Left lung (tissue), 10 donors: ENCODE results near the gene JDP2. TPM values are rescaled to one million over a fixed set of nuclear protein-coding genes. Genes with fewer than 3 reads are reported as not detected.
A peak's percentile ranks its signal among the peaks of the same experiment; 100 is the strongest.

Experiments used
- ATAC-seq: fragments of 200-7000 bp; cut with Tn5 transposase; one replicate; pipeline ENCODE4 v1.9.1; 2020; ENCODE audit warnings: moderate library complexity
- DNase-seq, 4 donors: peaks; one replicate each; pipeline ENCODE4 v3.0.0-alpha.2; 2013 to 2020
- H3K27ac ChIP-seq, 2 donors: fragments of 200-600 bp; sonication (generic) in 1 of 2; one replicate each; pipeline versions ENCODE4 v1.5.0 to v1.8.0; 2020 to 2021
- H3K27me3 ChIP-seq, 2 donors: fragments of 200-600 bp; sonication (generic) in 1 of 2; one replicate each; pipeline versions ENCODE4 v1.5.0 to v1.8.0; 2020 to 2021
- H3K36me3 ChIP-seq, 2 donors: fragments of 200-600 bp; sonication (generic) in 1 of 2; one replicate each; pipeline versions ENCODE4 v1.5.0 to v1.8.0; 2020 to 2021
- H3K4me1 ChIP-seq, 2 donors: fragments of 200-600 bp; one replicate each; pipeline ENCODE4 v1.8.0; 2021
- H3K4me3 ChIP-seq, 2 donors: fragments of 200-600 bp; sonication (generic) in 1 of 2; one replicate each; pipeline versions ENCODE4 v1.5.0 to v1.8.0; 2020 to 2021; ENCODE audit warnings: mild to moderate bottlenecking in 1 of 2
- H3K9me3 ChIP-seq, 2 donors: fragments of 200-600 bp; sonication (generic) in 1 of 2; one replicate each; pipeline versions ENCODE4 v1.5.0 to v1.8.0; 2020 to 2021
- CTCF ChIP-seq, 2 donors: fragments of 200-600 bp; sonication (generic) in 1 of 2; IDR thresholded peaks; one replicate each; pipeline versions ENCODE4 v1.5.0 to v1.8.0; 2021; ENCODE audit warnings: antibody characterized with exemption in 2 of 2
- intact Hi-C, 2 donors: fragments of 100-400 bp; cut with DNase I; formaldehyde crosslinking; loops; one replicate each; pipeline versions ENCODE4 v1.11.2 to v1.14.2; 2022
- polyA plus RNA-seq, 6 donors: library from polyadenylated mRNA; unstranded; fragments of 120-200 nt; gene quantifications; one replicate each; pipeline ENCODE4 v1.2.1, GENCODE V29; 2013; ENCODE audit not compliant: insufficient read length in 6 of 6
- total RNA-seq, 2 donors: library from RNA; stranded (reverse); fragmentation: NEBNext Ultra II Directional; extraction: Animal tissue kit (Norgen Biotek cat#: 25700); gene quantifications; one replicate each; pipeline ENCODE4 v1.2.1, GENCODE V29; 2021
- donor health status: DM: no; HTN: yes; CAD: no.
- donor health status: DM: no; HTN: no; CAD: no.

Gene JDP2
- total and polyA plus RNA-seq, 8 donors: 20.3 to 57.6 (median 26.8) TPM

- Histone ChIP-seq H3K36me3 (peaks cover 0 to 63% of the 10 kb centered on the region in 2 donors), H3K4me1 (peaks cover 38 to 96% of the 10 kb centered on the region in 2 donors), H3K27me3 (no peaks in the 10 kb centered on the region), H3K9me3 (no peaks in the 10 kb centered on the region), H3K27ac (peak overlapping the region in 1 of 2 donors; percentile 28), H3K4me3 (no peak overlapping the region)
- no peak for DNase-seq
- intact Hi-C loops: no loop called here
- ATAC-seq: no peak
- no peak for TF ChIP-seq CTCF (IDR thresholded peaks at IDR 0.05)
Measured at GRCh38 chr14:75456997-75457335, 29.1 kb downstream of the JDP2 start.

- intact Hi-C loops: no loop called here
- Histone ChIP-seq H3K36me3 (peaks cover 0 to 63% of the 10 kb centered on the region in 2 donors), H3K27me3 (no peaks in the 10 kb centered on the region), H3K4me1 (peaks cover 31 to 96% of the 10 kb centered on the region in 2 donors), H3K9me3 (no peaks in the 10 kb centered on the region), H3K4me3 (no peak overlapping the region), H3K27ac (peak overlapping the region in 1 of 2 donors; percentile 28)
- DNase-seq: no peak
- no peak for TF ChIP-seq CTCF (IDR thresholded peaks at IDR 0.05)
- no peak for ATAC-seq
Measured at GRCh38 chr14:75457648-75458165, 29.9 kb downstream of the JDP2 start.

- Histone ChIP-seq H3K9me3 (no peaks in the 10 kb centered on the region), H3K27ac (peak overlapping the region in 1 of 2 donors; percentile 76), H3K4me1 (peaks cover 25 to 95% of the 10 kb centered on the region in 2 donors), H3K4me3 (no peak overlapping the region), H3K36me3 (peaks cover 0 to 68% of the 10 kb centered on the region in 2 donors), H3K27me3 (no peaks in the 10 kb centered on the region)
- intact Hi-C loops: no loop called here
- ATAC-seq (no peak), DNase-seq (no peak)
- no peak for TF ChIP-seq CTCF (IDR thresholded peaks at IDR 0.05)
Measured at GRCh38 chr14:75458305-75458704, 30.5 kb downstream of the JDP2 start.

GRCh38 chr14:75459099-75459741, 31.4 kb downstream of the JDP2 start:
- Histone ChIP-seq H3K36me3 (peaks cover 0 to 74% of the 10 kb centered on the region in 2 donors), H3K27ac (peak overlapping the region in 1 of 2 donors; percentile 76), H3K4me1 (peaks cover 19 to 85% of the 10 kb centered on the region in 2 donors), H3K4me3 (no peak overlapping the region), H3K9me3 (no peaks in the 10 kb centered on the region), H3K27me3 (no peaks in the 10 kb centered on the region)
- no peak for TF ChIP-seq CTCF (IDR thresholded peaks at IDR 0.05)
- intact Hi-C loops: no loop called here
- DNase-seq: peak in 1 of 4 donors; percentile 76
- peak; percentile 34 for ATAC-seq

- intact Hi-C loops: no loop called here
- no peak for TF ChIP-seq CTCF (IDR thresholded peaks at IDR 0.05)
- Histone ChIP-seq H3K4me3 (no peak overlapping the region), H3K27ac (peak overlapping the region in 1 of 2 donors; percentile 76), H3K27me3 (no peaks in the 10 kb centered on the region), H3K36me3 (peaks cover 0 to 75% of the 10 kb centered on the region in 2 donors), H3K9me3 (no peaks in the 10 kb centered on the region), H3K4me1 (peaks cover 14 to 80% of the 10 kb centered on the region in 2 donors)
- no peak for DNase-seq
- ATAC-seq: no peak
Measured at GRCh38 chr14:75459791-75460190, 32.0 kb downstream of the JDP2 start.
